ENCODE data around the gene DHX9.
"Not testable (repeated sequence)": the region's sequence is repeated elsewhere in the genome, so short reads cannot be mapped to it uniquely, and the experiment has no call there.

The DHX9 gene

DNA sequence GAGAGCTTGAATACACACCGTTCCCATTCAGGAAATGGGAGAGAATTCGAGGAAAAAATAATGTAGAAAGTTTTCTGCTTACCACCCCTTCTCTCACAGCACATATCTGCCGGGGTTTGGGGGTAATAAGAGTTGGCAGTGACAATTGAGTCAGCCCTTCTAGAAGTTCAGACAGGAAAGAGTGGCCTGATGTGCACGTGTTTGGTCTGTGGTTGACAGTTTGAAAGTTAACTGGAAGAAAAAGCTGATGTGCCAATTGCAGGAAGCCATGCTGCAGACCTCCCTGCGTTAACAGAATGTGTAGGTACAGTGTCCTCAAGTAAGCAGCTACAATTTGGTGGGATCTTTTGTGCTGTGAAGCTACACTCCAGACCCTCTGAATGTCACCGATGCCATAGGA, 50.9 kb downstream of the DHX9 start:
- no peak for DNase-seq (ENCODE audit: low spot score)

DNA sequence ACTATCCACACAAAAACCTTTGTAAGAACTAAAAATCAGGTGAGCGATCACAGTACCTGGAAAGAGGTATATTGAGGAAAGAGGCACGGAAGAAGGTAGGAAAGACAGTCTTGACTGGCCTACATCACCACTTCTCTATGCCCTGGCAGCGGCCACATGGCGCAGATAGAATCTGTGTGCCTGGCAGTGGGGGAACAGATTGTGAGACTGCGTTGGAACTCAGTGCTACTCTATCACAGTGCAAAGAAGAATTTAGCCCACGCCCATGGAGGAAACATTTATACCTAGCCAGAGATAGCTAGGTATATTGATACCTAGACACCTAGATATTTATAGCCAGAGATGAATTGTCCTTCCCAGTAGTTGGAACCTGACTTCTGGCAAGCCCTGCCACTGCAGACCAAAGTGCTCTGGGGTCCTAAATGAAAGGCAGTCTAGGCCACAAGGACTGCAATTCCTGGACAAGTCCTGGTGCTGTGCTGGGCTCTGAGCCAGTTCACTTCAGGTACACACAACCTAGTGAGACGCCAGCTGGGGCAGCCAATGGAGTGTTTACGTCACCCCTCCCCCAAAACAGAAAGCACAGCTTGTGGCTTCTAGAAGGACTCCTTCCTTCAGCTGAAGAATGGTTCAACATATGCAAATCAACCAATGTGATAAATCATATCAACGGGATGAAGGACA, 51.9 kb downstream of the DHX9 start:
- DNase-seq (ENCODE audit: low spot score) = no peak

DNA sequence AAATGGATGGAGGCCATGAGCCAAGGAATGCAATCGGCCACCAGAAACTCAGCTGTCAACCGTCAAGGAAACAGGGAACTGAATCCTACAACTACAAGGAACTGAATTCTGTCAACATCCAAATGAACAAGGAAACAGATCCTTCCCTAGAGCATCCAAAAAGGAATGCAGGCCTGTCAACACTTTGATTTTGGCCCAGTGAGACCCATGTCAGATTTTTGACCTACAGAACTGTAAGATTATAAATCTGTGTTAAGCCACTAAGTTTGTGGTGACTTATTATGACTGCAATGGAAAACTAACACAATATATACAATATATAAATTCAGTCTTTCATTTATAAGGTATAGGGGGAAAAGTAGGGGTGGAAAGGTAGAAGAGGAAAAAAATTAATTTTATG, 58.5 kb downstream of the DHX9 start:
- DNase-seq (ENCODE audit: low spot score) = no peak

DNA sequence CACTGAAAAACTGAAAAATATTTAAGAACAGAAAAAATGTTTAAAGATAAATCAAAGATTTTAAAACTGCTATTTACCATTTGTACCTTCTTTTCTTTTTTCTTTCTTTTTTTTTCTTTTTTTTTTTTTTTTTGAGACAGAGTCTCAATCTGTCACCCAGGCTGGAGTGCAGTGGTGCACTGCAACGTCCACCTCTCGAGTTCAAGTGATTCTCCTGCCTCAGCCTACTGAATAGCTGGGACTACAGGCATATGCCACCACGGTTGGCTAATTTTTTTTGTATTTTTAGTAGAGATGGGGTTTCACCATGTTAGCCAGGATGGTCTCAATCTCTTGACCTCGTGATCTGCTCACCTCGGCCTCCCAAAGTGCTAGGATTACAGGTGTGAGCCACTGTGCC, 62.8 kb downstream of the DHX9 start:
- not testable (repeated sequence) for DNase-seq (ENCODE audit: low spot score)

DNA sequence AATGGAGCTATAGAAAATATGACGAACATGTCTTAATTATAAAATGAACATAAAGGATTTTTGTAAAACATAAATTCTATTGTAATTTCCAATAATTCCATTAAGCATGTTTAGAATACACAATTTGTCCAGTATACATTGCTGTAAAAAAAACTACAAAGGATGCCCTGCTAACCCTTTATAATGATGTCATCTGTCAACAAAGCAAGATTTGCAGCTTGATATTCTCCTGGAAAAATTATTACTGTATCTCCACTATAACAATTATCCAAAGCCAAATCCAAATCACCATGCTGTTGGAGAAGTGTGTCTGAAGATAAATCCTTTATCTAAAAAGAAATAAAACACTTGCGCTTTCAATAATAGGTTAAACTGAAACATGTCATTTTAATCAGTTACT, 66.2 kb downstream of the DHX9 start:
- no peak for DNase-seq (ENCODE audit: low spot score)

DNA sequence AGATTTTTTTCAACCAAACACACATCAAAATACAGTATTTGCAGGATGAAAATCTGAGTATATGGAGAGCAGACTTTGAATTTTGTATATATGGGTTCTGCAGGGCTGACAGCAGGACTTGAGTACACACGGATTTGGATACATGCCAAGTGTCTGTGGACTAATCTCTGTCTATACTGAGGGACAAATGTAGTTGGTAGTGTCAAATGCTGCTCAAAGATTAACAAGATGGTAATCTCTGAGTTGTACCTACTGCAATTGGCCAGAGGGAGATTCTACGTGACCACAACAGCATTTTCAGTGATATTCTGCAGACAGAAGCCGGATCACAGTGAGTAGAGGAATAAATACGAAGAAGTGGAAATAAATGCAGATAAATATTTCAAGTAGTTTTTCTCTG, 70.4 kb downstream of the DHX9 start:
- DNase-seq (ENCODE audit: low spot score) = no peak

DNA sequence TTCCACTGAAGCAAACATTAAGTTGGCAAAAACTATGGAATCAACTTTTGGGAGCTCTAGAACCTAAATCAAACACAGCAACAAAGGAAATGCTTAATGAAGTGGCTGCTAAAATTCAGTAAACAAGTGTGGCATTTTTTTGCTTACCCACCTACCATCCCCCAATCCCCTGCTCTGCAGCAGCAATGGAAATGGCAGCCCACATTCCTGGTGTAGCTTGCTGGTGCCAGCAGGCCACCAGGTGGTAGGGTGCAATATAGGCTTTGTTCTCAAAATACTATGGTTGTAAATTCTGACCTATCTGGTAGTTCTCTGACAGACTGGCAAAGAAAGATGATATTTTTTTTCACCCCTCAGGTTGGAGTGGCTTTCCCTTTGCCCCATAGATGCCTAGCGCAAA, 71.0 kb downstream of the DHX9 start:
- DNase-seq (ENCODE audit: low spot score) = no peak

DNA sequence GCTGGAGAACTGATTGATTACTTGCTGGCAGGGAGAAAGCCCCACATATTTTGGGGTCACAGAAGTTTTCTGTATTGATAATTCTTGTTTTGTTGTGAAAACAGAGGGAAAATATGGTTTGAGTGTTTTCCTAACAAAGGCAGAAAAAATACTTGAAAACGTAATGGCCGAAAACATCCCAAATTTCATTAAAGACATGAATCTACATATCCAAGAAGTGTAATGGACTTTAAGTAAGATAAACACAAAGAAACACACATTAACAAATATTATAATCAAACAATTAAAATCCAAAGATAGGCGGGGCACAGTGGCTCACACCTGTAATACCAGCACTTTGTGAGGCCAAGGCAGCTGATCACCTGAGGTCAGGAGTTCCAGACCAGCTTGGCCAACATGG, 74.3 kb downstream of the DHX9 start:
- no peak for DNase-seq (ENCODE audit: low spot score)

DNA sequence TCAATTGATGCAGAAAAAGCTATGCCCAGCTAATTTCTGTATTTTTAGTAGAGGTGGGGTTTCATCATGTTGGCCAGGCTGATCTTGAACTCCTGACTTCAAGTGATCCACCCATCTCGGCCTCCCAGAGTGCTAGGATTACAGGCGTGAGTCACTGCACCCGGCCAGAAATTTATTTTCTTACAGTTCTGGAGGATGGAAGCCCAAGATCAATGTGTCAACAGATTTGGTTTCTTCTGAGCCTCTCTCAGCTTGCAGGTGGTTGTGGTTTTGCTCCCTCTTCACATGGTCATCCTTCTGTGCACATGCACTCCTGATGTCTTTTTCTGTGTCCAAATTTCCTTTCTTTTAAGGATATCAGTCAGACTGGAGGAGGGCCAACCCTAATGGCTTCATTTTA, 78.2 kb downstream of the DHX9 start:
- no peak for DNase-seq (ENCODE audit: low spot score)

DNA sequence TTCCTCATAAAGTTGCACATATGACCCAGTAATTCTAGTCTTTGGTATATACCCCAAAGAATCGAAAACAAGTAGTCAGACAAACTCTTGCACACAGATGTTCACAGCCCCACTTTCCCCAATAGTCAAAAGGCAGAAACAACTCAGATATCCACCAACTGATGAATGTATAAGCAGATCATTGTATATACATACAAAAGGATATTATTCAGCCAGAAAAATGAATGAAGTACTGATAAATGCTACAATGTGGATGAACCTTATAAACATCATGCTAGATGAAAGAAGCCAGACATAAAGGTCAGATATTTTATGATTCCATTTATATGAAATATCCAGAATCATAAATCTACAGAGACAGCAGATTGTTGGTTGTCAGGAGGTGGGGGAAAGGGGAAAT, 86.5 kb downstream of the DHX9 start:
- DNase-seq (ENCODE audit: low spot score) = no peak

DNA sequence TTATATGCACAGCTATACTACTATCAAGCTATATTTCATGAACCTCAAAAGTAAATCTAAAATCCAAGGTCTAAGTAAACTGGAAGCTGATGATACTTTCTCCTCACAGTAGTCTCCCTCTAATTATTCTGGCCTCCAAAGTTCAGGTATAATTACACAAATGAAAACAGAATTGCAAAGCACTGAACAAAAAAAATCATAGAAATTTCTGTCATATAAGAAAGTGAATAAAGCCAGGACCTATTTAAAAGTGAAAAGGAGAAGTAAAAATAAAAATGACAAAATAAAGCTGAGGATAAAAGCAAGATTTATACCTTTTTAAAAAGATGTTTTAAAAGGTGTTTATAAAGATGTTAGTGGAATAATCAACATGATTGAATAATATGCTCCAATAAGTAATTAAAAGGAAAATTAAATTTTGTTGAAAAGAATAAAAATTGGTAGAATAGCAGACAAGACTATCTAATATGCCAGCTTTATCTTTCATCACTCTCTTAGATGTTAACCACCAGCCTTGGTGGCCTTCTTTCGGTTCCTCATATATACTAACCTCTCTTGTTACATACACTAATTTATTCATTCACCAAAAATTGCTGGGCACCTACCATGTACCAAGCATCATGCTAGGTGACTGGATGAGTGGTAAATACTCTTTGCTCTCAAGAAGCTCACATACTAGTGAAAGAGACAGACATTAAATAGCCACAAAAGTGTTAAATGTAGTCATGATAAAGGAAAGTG, 88.7 kb downstream of the DHX9 start:
- no peak for DNase-seq (ENCODE audit: low spot score)

DNA sequence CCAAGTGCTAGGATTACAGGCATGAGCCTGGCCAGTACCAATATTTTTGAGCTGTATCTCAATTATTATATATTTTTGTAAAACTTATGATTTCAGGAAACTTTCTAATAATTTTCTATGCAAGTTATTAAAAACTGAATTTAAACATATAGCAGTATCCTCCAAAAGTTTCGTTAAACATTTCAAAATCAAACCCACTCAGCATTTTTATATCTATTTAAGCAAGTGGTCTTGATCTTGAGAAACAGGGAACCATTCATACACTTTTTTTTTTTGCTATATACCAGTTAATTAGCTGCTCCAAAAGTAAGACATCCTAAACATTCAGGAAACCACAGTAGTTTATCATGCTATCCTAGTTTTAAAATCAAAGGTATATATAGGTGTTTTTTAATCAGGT, 91.8 kb downstream of the DHX9 start:
- DNase-seq (ENCODE audit: low spot score) = no peak

DNA sequence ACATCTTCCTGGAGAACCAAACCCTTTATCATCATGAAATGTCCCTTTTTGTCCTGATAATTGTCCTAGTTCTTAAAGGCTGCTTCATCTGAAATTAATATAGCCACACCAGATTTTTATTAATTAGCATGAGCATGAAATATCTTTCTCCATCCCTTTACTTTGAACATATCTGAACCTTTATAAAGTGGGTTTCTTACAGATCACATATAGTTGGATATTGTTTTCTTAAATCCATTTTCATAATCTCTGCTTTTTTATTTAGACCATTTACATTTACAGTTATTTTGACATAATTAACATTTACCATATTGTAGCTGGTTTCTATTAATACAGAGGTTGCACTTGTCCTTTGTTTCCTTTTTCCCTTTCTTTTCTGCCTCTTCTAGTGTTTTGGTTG, 96.6 kb downstream of the DHX9 start:
- no peak for DNase-seq (ENCODE audit: low spot score)

Measured in left forelimb (tissue), 1 donor.